Omental fat pad (tissue), 4 donors: Measurements from ENCODE around the gene CAMK1D. TPM values are rescaled to one million over a fixed set of nuclear protein-coding genes. Genes with fewer than 3 reads are reported as not detected.
A peak's percentile ranks its signal among the peaks of the same experiment; 100 is the strongest.

Source experiments
- ATAC-seq: fragments of 150-250 bp; one replicate; pipeline ENCODE4 v1.9.1; 2016; ENCODE audit warnings: mild to moderate bottlenecking, moderate library complexity; ENCODE audit not compliant: low FRiP score
- DNase-seq: peaks from one replicate; pipeline ENCODE4 v3.0.0-alpha.2; 2019; ENCODE audit warnings: low spot score
- CTCF ChIP-seq, 3 donors: fragments of 450-650 bp; IDR thresholded peaks; one replicate each; pipeline ENCODE4 v1.5.1; 2016 to 2017; ENCODE audit warnings: antibody characterized with exemption in 3 of 3, mild to moderate bottlenecking in 3 of 3, moderate library complexity in 2 of 3
- total RNA-seq, 4 donors: library from RNA; depleted of rRNA; stranded (reverse); fragments of >200 nt; gene quantifications; one replicate each; pipeline ENCODE4 v1.1.0, GENCODE V29; 2016

Gene CAMK1D
- total RNA-seq, 4 donors from 2014 or later = 6.0 to 15.8 (median 8.8) TPM

GRCh38 chr10:12703813-12704212 lies 354.5 kb downstream of the CAMK1D start:
- TF ChIP-seq CTCF (IDR thresholded peaks at IDR 0.05) = no peak
- no peak for DNase-seq
- ATAC-seq = no peak

DNA sequence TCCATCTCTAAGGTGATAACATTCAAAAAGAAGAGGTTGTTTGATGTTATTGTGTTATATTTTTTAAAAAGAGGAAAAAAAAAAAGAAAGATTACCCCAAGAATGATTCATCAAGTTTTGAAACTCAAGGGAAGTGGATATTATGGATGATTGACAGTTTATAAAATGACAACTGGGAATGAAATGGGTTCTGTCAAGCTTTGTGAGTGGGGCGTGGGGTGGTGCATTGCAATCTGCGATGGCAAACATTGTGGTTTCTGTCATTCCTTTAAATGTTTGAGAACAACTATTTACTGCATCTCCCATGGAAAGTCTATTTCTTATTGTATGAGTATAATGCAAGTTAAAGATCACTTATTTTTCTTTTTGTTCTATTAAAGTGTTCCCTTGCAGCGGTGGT lies 355.1 kb downstream of the CAMK1D start:
- ATAC-seq = no peak
- no peak for DNase-seq
- no peak for TF ChIP-seq CTCF (IDR thresholded peaks at IDR 0.05)

DNA sequence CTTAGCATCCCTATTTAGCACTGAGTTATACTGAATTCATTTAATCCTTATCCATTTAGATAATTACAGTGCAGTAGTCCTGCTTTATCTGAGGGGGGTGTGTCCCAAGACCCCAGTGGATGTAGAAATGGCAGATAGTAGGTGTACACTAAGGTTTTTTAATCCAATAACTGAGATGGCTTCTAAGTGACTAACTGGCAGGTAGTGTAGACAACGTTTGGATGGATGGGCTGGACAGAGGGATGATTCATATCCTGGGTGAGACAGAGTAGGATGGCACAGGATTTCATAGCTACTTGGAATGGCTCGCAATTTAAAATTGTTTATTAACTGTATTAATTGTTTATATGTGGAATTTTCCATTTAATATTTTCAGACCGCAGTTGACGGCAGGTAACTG lies 356.6 kb downstream of the CAMK1D start:
- ATAC-seq (no peak), DNase-seq (no peak)
- no peak for TF ChIP-seq CTCF (IDR thresholded peaks at IDR 0.05)

DNA sequence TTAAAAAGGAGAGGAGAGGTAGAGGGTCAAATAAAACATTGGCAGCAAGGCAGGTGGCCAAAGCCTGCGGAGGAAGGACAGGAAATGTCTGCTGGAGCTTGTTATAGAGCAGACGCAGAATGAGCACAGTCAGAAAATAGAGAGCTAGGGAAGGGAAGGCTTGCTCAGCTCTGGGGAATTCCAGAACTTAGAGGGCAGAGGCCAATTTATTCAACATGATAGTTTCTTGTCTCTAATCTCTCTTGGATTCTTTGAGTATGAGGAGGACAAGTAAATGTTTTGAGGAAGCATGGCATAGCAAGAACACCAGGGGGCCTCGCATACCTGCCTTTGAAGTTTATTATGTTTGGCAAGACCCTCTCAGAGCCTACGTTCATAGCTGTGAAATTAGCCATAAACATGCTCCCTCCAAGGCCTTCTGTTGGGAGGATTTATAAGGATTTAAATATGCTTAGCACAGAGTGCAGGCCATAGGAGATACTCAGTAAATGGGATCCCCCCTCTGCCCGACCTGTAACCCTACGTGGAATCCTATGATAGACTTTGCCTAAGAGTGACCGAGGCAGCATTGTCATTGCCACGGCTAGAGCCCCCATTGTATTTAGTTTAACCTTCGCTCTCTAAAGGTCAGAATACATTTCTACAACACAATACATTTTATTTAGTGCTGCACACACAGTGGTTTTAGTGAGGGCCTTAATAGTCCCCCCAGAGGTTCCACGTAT lies 358.3 kb downstream of the CAMK1D start:
- peak; percentile 84 for ATAC-seq
- TF ChIP-seq CTCF (IDR thresholded peaks at IDR 0.05) = no peak
- DNase-seq = no peak

DNA sequence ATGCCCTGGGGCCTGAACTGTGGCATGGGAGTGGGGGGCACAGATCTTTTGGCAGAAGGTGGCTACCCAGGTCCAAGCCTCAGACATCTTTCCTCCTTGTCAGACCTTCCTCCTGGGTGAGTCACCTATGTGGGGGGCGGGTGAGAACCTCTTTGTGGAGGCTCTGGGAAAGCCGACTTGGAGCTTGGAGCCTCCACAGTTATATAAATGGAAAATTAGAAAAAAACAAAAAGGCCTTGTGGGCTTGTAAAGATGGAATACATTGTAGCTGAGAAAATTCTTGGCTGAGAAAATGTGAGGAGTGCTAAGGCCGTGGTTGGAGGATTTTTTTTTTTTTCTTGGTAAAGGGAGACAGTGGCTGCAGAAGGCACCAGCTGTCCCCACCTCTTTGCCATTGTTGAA lies 359.7 kb downstream of the CAMK1D start:
- DNase-seq (no peak), ATAC-seq (no peak)
- no peak for TF ChIP-seq CTCF (IDR thresholded peaks at IDR 0.05)

GRCh38 chr10:12709521-12709963 lies 360.2 kb downstream of the CAMK1D start:
- DNase-seq (no peak), ATAC-seq (no peak)
- TF ChIP-seq CTCF (IDR thresholded peaks at IDR 0.05) = no peak

GRCh38 chr10:12710157-12710556 lies 360.8 kb downstream of the CAMK1D start:
- no peak for ATAC-seq
- no peak for DNase-seq
- no peak for TF ChIP-seq CTCF (IDR thresholded peaks at IDR 0.05)
